ENCODE results near the gene MSH4. TPM values are rescaled to one million over a fixed set of nuclear protein-coding genes. Genes with fewer than 3 reads are reported as not detected.

The MSH4 gene
- total RNA-seq, 1 donor from 2014 or later, result 0.34 TPM

DNA sequence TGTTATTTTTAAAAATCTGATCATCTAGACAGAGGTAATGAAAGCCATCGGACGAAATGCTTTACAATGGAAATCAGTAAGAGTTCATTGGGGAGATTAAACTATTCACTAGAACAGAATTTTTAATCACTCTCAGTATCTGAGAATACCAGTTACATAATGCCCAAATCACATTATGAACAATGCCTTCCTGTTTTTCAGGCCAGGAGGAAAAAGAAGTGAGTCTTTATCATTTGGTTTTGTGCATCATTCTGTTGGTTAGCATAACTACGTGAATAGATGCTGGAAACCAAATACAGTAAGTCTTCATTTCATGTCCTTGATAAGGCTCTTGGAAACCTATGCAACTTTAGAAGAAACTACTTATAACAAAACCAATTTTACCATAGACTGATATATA, 153.5 kb downstream of the MSH4 start:
- no peak overlapping the region for H3K27ac ChIP-seq (ENCODE audit: low read depth, low read length)
- Mint-ChIP-seq H3K27ac (ENCODE audit: unreplicated experiment) (no peak overlapping the region), H3K36me3 (ENCODE audit: low read depth, unreplicated experiment) (no peaks in the 10 kb centered on the region), H3K27me3 (ENCODE audit: low read depth, unreplicated experiment) (no peaks in the 10 kb centered on the region), H3K4me1 (ENCODE audit: low read depth, unreplicated experiment) (no peaks in the 10 kb centered on the region), H3K9me3 (ENCODE audit: unreplicated experiment) (no peaks in the 10 kb centered on the region), H3K4me3 (ENCODE audit: unreplicated experiment) (no peak overlapping the region)
- H3K79me2 ChIP-seq (ENCODE audit: insufficient read depth, low read length), result no peaks in the 10 kb centered on the region
- H3K36me3 ChIP-seq (ENCODE audit: insufficient read depth, low read length), result no peaks in the 10 kb centered on the region
- H3K4me3 ChIP-seq (ENCODE audit: insufficient read depth, low read depth, low read length), result no peak overlapping the region
- H3K4me1 ChIP-seq (ENCODE audit: insufficient read depth, low read length), result no peaks in the 10 kb centered on the region
- H3K27me3 ChIP-seq (ENCODE audit: insufficient read depth, low read length), result no peaks in the 10 kb centered on the region
- no peak for FAIRE-seq
- no peaks in the 10 kb centered on the region for H3K9me3 ChIP-seq (ENCODE audit: insufficient read depth, low read depth, low read length)
- TF ChIP-seq, protein P1, sequence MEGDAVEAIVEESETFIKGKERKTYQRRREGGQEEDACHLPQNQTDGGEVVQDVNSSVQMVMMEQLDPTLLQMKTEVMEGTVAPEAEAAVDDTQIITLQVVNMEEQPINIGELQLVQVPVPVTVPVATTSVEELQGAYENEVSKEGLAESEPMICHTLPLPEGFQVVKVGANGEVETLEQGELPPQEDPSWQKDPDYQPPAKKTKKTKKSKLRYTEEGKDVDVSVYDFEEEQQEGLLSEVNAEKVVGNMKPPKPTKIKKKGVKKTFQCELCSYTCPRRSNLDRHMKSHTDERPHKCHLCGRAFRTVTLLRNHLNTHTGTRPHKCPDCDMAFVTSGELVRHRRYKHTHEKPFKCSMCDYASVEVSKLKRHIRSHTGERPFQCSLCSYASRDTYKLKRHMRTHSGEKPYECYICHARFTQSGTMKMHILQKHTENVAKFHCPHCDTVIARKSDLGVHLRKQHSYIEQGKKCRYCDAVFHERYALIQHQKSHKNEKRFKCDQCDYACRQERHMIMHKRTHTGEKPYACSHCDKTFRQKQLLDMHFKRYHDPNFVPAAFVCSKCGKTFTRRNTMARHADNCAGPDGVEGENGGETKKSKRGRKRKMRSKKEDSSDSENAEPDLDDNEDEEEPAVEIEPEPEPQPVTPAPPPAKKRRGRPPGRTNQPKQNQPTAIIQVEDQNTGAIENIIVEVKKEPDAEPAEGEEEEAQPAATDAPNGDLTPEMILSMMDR (IDR thresholded peaks at IDR 0.05; ENCODE audit: insufficient read depth, low read depth, low read length), result no peak
- no peak for TF ChIP-seq EZH2 (IDR thresholded peaks at IDR 0.05; ENCODE audit: insufficient read depth, low read length)
- no peaks in the 10 kb centered on the region for H4K20me1 ChIP-seq (ENCODE audit: insufficient read depth, low read length)
- no peak overlapping the region for H2AFZ ChIP-seq (ENCODE audit: low read depth, low read length)
- no peak for DNase-seq (ENCODE audit: low read depth)
- no peak overlapping the region for H3K9ac ChIP-seq (ENCODE audit: low read length)
- H3K4me2 ChIP-seq (ENCODE audit: low read length), result no peak overlapping the region

DNA sequence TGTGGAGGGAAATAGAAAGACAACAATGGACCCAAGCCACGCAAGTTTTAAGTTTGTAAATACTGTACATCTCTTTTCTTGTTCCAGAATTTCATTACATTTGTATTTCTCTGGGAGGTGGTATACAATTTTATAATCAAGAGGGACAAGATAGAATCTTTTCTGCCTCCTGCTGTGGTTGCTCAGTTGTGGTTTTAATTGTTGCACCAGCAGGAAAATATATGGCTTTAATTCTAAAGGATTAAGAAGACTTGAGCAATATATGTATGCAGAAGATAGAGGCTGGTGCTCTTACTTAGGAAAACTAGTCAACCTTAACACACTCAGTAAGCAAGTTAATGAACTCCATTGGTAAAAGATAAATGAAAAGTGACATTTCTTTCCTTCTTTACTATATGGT, 155.3 kb downstream of the MSH4 start:
- Histone ChIP-seq H3K79me2 (ENCODE audit: insufficient read depth, low read length) (no peaks in the 10 kb centered on the region), H3K9me3 (ENCODE audit: insufficient read depth, low read depth, low read length) (no peaks in the 10 kb centered on the region), H2AFZ (ENCODE audit: low read depth, low read length) (no peak overlapping the region), H3K36me3 (ENCODE audit: insufficient read depth, low read length) (no peaks in the 10 kb centered on the region), H3K27ac (ENCODE audit: low read depth, low read length) (no peak overlapping the region), H3K9ac (ENCODE audit: low read length) (no peak overlapping the region), H3K4me2 (ENCODE audit: low read length) (no peak overlapping the region), H3K4me3 (ENCODE audit: insufficient read depth, low read depth, low read length) (no peak overlapping the region), H3K4me1 (ENCODE audit: insufficient read depth, low read length) (no peaks in the 10 kb centered on the region), H3K27me3 (ENCODE audit: insufficient read depth, low read length) (no peaks in the 10 kb centered on the region), H4K20me1 (ENCODE audit: insufficient read depth, low read length) (no peaks in the 10 kb centered on the region)
- H3K4me3 Mint-ChIP-seq (ENCODE audit: unreplicated experiment), result no peak overlapping the region
- H3K27me3 Mint-ChIP-seq (ENCODE audit: low read depth, unreplicated experiment), result no peaks in the 10 kb centered on the region
- FAIRE-seq (no peak), DNase-seq (ENCODE audit: low read depth) (no peak)
- no peak overlapping the region for H3K27ac Mint-ChIP-seq (ENCODE audit: unreplicated experiment)
- H3K36me3 Mint-ChIP-seq (ENCODE audit: low read depth, unreplicated experiment), result no peaks in the 10 kb centered on the region
- H3K9me3 Mint-ChIP-seq (ENCODE audit: unreplicated experiment), result no peaks in the 10 kb centered on the region
- no peak for TF ChIP-seq EZH2 (IDR thresholded peaks at IDR 0.05; ENCODE audit: insufficient read depth, low read length)
- TF ChIP-seq, protein P1 (IDR thresholded peaks at IDR 0.05; ENCODE audit: insufficient read depth, low read depth, low read length), result no peak
- no peaks in the 10 kb centered on the region for H3K4me1 Mint-ChIP-seq (ENCODE audit: low read depth, unreplicated experiment)

DNA sequence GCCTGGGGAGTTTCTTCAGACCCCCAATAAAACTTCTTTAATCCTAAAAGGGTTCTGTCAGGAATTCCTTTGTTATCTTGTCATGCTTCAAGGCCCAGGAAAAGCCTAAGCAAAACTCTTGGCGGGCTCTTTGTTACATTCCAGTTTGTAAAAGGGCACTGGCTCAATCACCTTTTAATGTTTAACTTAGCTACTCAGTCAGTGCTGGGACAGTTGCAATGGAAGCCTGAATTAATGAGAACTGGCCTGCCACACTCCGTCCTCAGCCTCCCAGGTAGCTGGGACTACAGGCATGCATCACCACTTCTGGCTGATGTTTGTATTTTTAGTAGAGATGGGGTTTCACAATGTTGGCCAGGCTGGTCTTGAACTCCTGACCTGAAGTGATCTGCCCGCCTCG, 156.8 kb downstream of the MSH4 start:
- no peak overlapping the region for H2AFZ ChIP-seq (ENCODE audit: low read depth, low read length)
- Mint-ChIP-seq H3K27ac (ENCODE audit: unreplicated experiment) (no peak overlapping the region), H3K36me3 (ENCODE audit: low read depth, unreplicated experiment) (no peaks in the 10 kb centered on the region), H3K4me3 (ENCODE audit: unreplicated experiment) (no peak overlapping the region), H3K9me3 (ENCODE audit: unreplicated experiment) (no peaks in the 10 kb centered on the region), H3K4me1 (ENCODE audit: low read depth, unreplicated experiment) (no peaks in the 10 kb centered on the region), H3K27me3 (ENCODE audit: low read depth, unreplicated experiment) (no peaks in the 10 kb centered on the region)
- TF ChIP-seq, protein P1 (IDR thresholded peaks at IDR 0.05; ENCODE audit: insufficient read depth, low read depth, low read length), result no peak
- no peak for TF ChIP-seq EZH2 (IDR thresholded peaks at IDR 0.05; ENCODE audit: insufficient read depth, low read length)
- H3K27me3 ChIP-seq (ENCODE audit: insufficient read depth, low read length), result no peaks in the 10 kb centered on the region
- H3K4me3 ChIP-seq (ENCODE audit: insufficient read depth, low read depth, low read length), result no peak overlapping the region
- no peak overlapping the region for H3K27ac ChIP-seq (ENCODE audit: low read depth, low read length)
- H3K4me2 ChIP-seq (ENCODE audit: low read length), result no peak overlapping the region
- no peaks in the 10 kb centered on the region for H4K20me1 ChIP-seq (ENCODE audit: insufficient read depth, low read length)
- no peak overlapping the region for H3K9ac ChIP-seq (ENCODE audit: low read length)
- no peaks in the 10 kb centered on the region for H3K9me3 ChIP-seq (ENCODE audit: insufficient read depth, low read depth, low read length)
- H3K79me2 ChIP-seq (ENCODE audit: insufficient read depth, low read length), result no peaks in the 10 kb centered on the region
- no peaks in the 10 kb centered on the region for H3K36me3 ChIP-seq (ENCODE audit: insufficient read depth, low read length)
- FAIRE-seq (no peak), DNase-seq (ENCODE audit: low read depth) (no peak)
- H3K4me1 ChIP-seq (ENCODE audit: insufficient read depth, low read length), result no peaks in the 10 kb centered on the region
